ENCODE data around the gene LAPTM5.

The LAPTM5 gene

DNA sequence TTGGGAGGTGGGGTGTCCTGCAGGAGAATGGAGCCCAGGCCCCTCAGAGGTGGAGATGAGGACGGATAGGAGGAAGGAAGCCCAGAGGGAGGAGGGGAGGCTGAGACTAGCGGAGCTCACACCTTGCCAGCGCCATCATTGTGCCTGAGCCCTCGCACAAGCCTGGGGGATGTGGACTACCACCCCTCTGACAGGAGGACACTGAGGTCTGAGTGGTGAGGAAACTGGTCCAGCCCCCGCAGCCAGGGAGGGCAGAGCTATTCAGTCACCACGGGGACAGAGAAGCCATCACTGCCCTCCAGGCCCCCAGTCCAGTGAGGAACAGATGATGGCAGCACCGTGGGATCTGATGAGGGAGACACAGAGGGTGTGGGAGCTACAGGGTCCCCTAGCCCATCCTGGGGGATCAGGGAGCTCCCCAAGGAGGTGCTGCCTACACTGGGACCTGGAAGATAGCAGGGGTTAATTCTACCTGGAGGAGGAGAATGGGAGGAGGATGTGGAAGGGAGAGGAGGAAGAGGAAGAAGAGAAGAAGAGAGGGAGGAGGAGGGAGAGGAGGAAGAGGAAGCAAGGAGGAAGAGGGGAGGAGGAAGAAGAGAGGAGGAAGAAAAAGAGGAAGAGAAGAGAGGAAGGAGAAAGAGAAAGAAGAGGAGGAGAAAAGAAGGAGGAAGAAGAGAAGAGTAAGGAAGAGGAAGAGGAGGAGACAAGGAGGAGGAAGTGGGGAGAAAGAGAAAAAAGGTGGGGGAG, 65.2 kb downstream of the LAPTM5 start:
- DNase-seq = no peak
- peaks cover 98% of the 10 kb centered on the region for H3K27me3 ChIP-seq (replicated peaks; ENCODE audit: insufficient read depth, low read length)
- H3K36me3 ChIP-seq (replicated peaks; ENCODE audit: insufficient read depth, low read length) = no peaks in the 10 kb centered on the region
- H3F3A ChIP-seq (ENCODE audit: insufficient read depth, low read length) = no peaks in the 10 kb centered on the region
- no peaks in the 10 kb centered on the region for H3K9me2 ChIP-seq (replicated peaks; ENCODE audit: insufficient read depth, low read length)
- no peaks in the 10 kb centered on the region for H3K9me3 ChIP-seq (replicated peaks; ENCODE audit: insufficient read depth, low read length)
- H3K27ac ChIP-seq (ENCODE audit: low read length) = no peak overlapping the region
- no peaks in the 10 kb centered on the region for H4K20me1 ChIP-seq (ENCODE audit: insufficient read depth, low read length)
- no peaks in the 10 kb centered on the region for H3K4me1 ChIP-seq (ENCODE audit: low read length)
- H3K4me2 ChIP-seq (ENCODE audit: low read depth, low read length) = no peak overlapping the region
- no peaks in the 10 kb centered on the region for H3K79me2 ChIP-seq (ENCODE audit: low read length)
- TF ChIP-seq EZH2phosphoT487 (IDR thresholded peaks at IDR 0.05; ENCODE audit: low read length) (no peak), EZH2 (optimal IDR thresholded peaks at IDR 0.05; ENCODE audit: low read depth, low read length) (no peak)
- TF ChIP-seq, protein P1, sequence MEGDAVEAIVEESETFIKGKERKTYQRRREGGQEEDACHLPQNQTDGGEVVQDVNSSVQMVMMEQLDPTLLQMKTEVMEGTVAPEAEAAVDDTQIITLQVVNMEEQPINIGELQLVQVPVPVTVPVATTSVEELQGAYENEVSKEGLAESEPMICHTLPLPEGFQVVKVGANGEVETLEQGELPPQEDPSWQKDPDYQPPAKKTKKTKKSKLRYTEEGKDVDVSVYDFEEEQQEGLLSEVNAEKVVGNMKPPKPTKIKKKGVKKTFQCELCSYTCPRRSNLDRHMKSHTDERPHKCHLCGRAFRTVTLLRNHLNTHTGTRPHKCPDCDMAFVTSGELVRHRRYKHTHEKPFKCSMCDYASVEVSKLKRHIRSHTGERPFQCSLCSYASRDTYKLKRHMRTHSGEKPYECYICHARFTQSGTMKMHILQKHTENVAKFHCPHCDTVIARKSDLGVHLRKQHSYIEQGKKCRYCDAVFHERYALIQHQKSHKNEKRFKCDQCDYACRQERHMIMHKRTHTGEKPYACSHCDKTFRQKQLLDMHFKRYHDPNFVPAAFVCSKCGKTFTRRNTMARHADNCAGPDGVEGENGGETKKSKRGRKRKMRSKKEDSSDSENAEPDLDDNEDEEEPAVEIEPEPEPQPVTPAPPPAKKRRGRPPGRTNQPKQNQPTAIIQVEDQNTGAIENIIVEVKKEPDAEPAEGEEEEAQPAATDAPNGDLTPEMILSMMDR (IDR thresholded peaks at IDR 0.05; ENCODE audit: low read length) = no peak
- no peak overlapping the region for H3K9ac ChIP-seq (ENCODE audit: low read length)
- no peak overlapping the region for H3K4me3 ChIP-seq (ENCODE audit: low read length)
- no peak overlapping the region for H2AFZ ChIP-seq (ENCODE audit: low read length)

DNA sequence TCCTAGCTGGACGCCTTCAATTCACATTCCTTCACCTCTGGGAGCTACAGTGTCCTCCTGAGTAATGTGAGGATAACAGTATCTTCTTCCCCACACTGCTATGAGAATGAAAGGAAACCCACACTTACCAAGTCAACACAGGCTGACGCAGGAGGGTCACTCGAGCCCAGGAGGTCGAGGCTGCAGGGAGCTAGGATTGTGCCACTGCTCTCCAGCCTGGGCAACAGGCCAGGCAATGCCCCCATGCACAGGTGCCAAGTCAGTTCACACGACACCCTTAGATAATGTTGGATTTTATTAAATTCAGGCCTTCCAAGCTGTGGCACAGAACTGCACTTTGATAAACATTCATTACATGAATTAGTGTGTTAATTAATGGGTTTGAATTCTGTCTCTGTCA, 66.1 kb downstream of the LAPTM5 start:
- Histone ChIP-seq H3K9me2 (replicated peaks; ENCODE audit: insufficient read depth, low read length) (no peaks in the 10 kb centered on the region), H3F3A (ENCODE audit: insufficient read depth, low read length) (no peaks in the 10 kb centered on the region), H3K27ac (ENCODE audit: low read length) (no peak overlapping the region), H3K36me3 (replicated peaks; ENCODE audit: insufficient read depth, low read length) (no peaks in the 10 kb centered on the region), H2AFZ (ENCODE audit: low read length) (no peak overlapping the region), H3K4me2 (ENCODE audit: low read depth, low read length) (no peak overlapping the region), H3K79me2 (ENCODE audit: low read length) (no peaks in the 10 kb centered on the region), H3K4me3 (ENCODE audit: low read length) (no peak overlapping the region), H4K20me1 (ENCODE audit: insufficient read depth, low read length) (no peaks in the 10 kb centered on the region), H3K4me1 (ENCODE audit: low read length) (no peaks in the 10 kb centered on the region), H3K9me3 (replicated peaks; ENCODE audit: insufficient read depth, low read length) (no peaks in the 10 kb centered on the region), H3K27me3 (replicated peaks; ENCODE audit: insufficient read depth, low read length) (peaks cover 98% of the 10 kb centered on the region), H3K9ac (ENCODE audit: low read length) (no peak overlapping the region)
- DNase-seq = no peak
- no peak for TF ChIP-seq EZH2phosphoT487 (IDR thresholded peaks at IDR 0.05; ENCODE audit: low read length)
- TF ChIP-seq, protein P1 (IDR thresholded peaks at IDR 0.05; ENCODE audit: low read length) = no peak
- no peak for TF ChIP-seq EZH2 (optimal IDR thresholded peaks at IDR 0.05; ENCODE audit: low read depth, low read length)

DNA sequence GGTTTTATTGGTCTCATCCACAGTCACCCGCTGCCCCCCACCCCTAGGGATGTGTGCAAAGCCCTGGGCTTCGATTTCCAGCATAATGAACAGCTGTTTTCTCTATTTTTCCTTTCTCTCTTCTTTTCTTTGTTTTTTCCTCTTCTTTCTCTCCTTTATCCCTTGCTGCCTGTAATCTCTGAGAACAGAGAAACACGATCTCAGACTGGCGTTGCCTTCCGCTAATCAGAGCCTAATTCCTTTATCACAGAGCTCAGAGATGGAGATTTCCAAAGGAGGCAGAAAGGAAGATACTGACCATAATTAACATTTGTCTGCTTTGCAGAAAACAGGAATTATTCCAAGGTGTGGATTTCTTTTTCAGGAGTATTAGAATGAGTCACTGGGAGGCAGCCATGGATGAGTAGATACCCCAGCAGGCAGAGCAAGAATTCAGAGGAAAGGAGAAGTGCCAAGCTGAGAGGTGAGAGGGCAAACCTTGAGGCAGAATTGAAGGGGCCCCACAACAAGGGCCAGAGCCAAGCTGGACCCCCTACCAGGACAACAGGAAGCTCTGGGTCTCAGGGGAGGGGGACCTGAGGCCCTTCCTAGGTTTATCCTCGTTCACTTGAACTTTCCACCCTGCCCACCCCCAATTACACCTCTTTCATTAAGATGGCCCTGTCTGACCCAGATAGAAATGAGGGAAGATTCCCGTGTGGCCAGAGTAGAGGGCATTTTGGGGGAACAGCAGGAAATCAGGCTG, 67.5 kb downstream of the LAPTM5 start:
- no peaks in the 10 kb centered on the region for H4K20me1 ChIP-seq (ENCODE audit: insufficient read depth, low read length)
- H3K9me3 ChIP-seq (replicated peaks; ENCODE audit: insufficient read depth, low read length) = no peaks in the 10 kb centered on the region
- no peaks in the 10 kb centered on the region for H3K79me2 ChIP-seq (ENCODE audit: low read length)
- no peaks in the 10 kb centered on the region for H3K36me3 ChIP-seq (replicated peaks; ENCODE audit: insufficient read depth, low read length)
- no peaks in the 10 kb centered on the region for H3K4me1 ChIP-seq (ENCODE audit: low read length)
- peaks cover 100% of the 10 kb centered on the region for H3K27me3 ChIP-seq (replicated peaks; ENCODE audit: insufficient read depth, low read length)
- no peaks in the 10 kb centered on the region for H3F3A ChIP-seq (ENCODE audit: insufficient read depth, low read length)
- TF ChIP-seq, protein P1 (IDR thresholded peaks at IDR 0.05; ENCODE audit: low read length) = no peak
- TF ChIP-seq EZH2 (optimal IDR thresholded peaks at IDR 0.05; ENCODE audit: low read depth, low read length) (no peak), EZH2phosphoT487 (IDR thresholded peaks at IDR 0.05; ENCODE audit: low read length) (no peak)
- H3K4me3 ChIP-seq (ENCODE audit: low read length) = no peak overlapping the region
- H3K4me2 ChIP-seq (ENCODE audit: low read depth, low read length) = no peak overlapping the region
- no peaks in the 10 kb centered on the region for H3K9me2 ChIP-seq (replicated peaks; ENCODE audit: insufficient read depth, low read length)
- H2AFZ ChIP-seq (ENCODE audit: low read length) = no peak overlapping the region
- DNase-seq = no peak
- no peak overlapping the region for H3K9ac ChIP-seq (ENCODE audit: low read length)
- no peak overlapping the region for H3K27ac ChIP-seq (ENCODE audit: low read length)

Measured in MM.1S (cell line).